K562 (cell line): Measurements from ENCODE around the gene ZNRF1. TPM values are rescaled to one million over a fixed set of nuclear protein-coding genes. Genes with fewer than 3 reads are reported as not detected.
A peak's percentile ranks its signal among the peaks of the same experiment; 100 is the strongest.

Experiments used
- BCL6 ChIP-seq: fragments of 250-450 bp; sonication (Bioruptor Pico); IDR thresholded peaks from 2 replicates; pipeline ENCODE4 v1.4.0; 2020
- CBFB ChIP-seq: sonication (generic); formaldehyde crosslinking; IDR thresholded peaks from 2 replicates; pipeline ENCODE4 v1.4.0; 2020; ENCODE audit warnings: mild to moderate bottlenecking, missing genetic modification reagents
- CREB1 ChIP-seq, 2 experiments: sonication (generic) in 1 of 2; formaldehyde crosslinking in 1 of 2; IDR thresholded peaks; 2 replicates each; pipeline versions ENCODE4 v1.6.1 to v1.8.0; 2012 to 2022; ENCODE audit warnings: inconsistent platforms in 1 of 2, mild to moderate bottlenecking in 1 of 2, missing genetic modification reagents in 1 of 2, moderate library complexity in 1 of 2
- DNMT1 ChIP-seq: fragments of 450-650 bp; IDR thresholded peaks from 2 replicates; pipeline ENCODE4 v1.6.1; 2016; ENCODE audit warnings: antibody characterized with exemption, mild to moderate bottlenecking
- FOXK2 ChIP-seq, 2 experiments: fragments of 450-650 bp; IDR thresholded peaks in 1 of 2; conservative IDR thresholded peaks in 1 of 2; 2 replicates each; pipeline ENCODE4 v1.6.1; 2016; ENCODE audit warnings: low read depth in 2 of 2, mild to moderate bottlenecking in 1 of 2
- HSF4 ChIP-seq: fragments of 250-450 bp; sonication (Bioruptor Pico); IDR thresholded peaks from 2 replicates; pipeline ENCODE4 v2.1.2; 2022; ENCODE audit warnings: mild to moderate bottlenecking, moderate library complexity, borderline replicate concordance
- KLF10 ChIP-seq: fragments of 250-450 bp; sonication (Bioruptor Pico); IDR thresholded peaks from 2 replicates; pipeline ENCODE4 v1.6.1; 2021; ENCODE audit warnings: matching md5 sums
- KLF16 ChIP-seq: IDR thresholded peaks from 2 replicates; pipeline ENCODE4 v1.6.1; 2016; ENCODE audit warnings: antibody characterized with exemption
- MAFG ChIP-seq: fragments of 450-650 bp; conservative IDR thresholded peaks from 2 replicates; pipeline ENCODE4 v1.6.1; 2016; ENCODE audit warnings: missing genetic modification characterization, missing compliant biosample characterization
- MYC ChIP-seq, 2 experiments: fragments of 250-450 bp in 1 of 2; sonication (Bioruptor Pico) in 1 of 2; IDR thresholded peaks; 2 replicates each; pipeline versions ENCODE4 v1.5.1 to v1.6.1; 2012 to 2021; ENCODE audit warnings: low read depth in 2 of 2, borderline replicate concordance in 1 of 2, improper control_type of control experiment in 1 of 2, low read length in 1 of 2, mild to moderate bottlenecking in 1 of 2, moderate library complexity in 1 of 2
- MYNN ChIP-seq, 2 experiments: sonication (generic); formaldehyde crosslinking in 1 of 2; IDR thresholded peaks; 2 replicates each; pipeline versions ENCODE4 v1.5.0 to v1.6.1; 2016 to 2020; ENCODE audit warnings: antibody characterized with exemption in 1 of 2, missing genetic modification reagents in 1 of 2
- NEUROD1 ChIP-seq: fragments of 150-350 bp; IDR thresholded peaks from 2 replicates; pipeline ENCODE4 v1.6.1; 2014; ENCODE audit warnings: borderline replicate concordance, low read length, low read depth; ENCODE audit not compliant: partially characterized antibody
- NFIX ChIP-seq: fragments of 250-450 bp; sonication (Bioruptor Pico); IDR thresholded peaks from 2 replicates; pipeline ENCODE4 v1.4.0; 2020; ENCODE audit warnings: low read depth, mild to moderate bottlenecking, moderate library complexity
- OTX1 ChIP-seq: fragments of 450-650 bp; formaldehyde crosslinking; IDR thresholded peaks from 2 replicates; pipeline ENCODE4 v1.4.0; 2022; ENCODE audit warnings: mild to moderate bottlenecking
- RUNX1 ChIP-seq: sonication (generic); IDR thresholded peaks from 2 replicates; pipeline ENCODE4 v1.6.1; 2016; ENCODE audit warnings: antibody characterized with exemption, low read depth
- SLC30A9 ChIP-seq: fragments of 250-450 bp; sonication (Bioruptor Pico); IDR thresholded peaks from 2 replicates; pipeline ENCODE4 v1.8.0; 2022; ENCODE audit warnings: mild to moderate bottlenecking, moderate library complexity
- SNRNP70 ChIP-seq: fragments of 200-400 bp; formaldehyde crosslinking; optimal IDR thresholded peaks from 2 replicates; pipeline ENCODE3; 2017; ENCODE audit warnings: low read depth, low read length
- TCF7L2 ChIP-seq: fragments of 150-350 bp; IDR thresholded peaks from 2 replicates; pipeline ENCODE4 v1.6.1; 2016; ENCODE audit warnings: low read depth, mild to moderate bottlenecking, low read length, moderate library complexity
- ZNF707 ChIP-seq: fragments of 250-450 bp; sonication (Bioruptor Pico); conservative IDR thresholded peaks from 2 replicates; pipeline ENCODE4 v1.8.0; 2022; ENCODE audit warnings: inconsistent platforms, mild to moderate bottlenecking, moderate library complexity
- polyA plus RNA-seq, 8 experiments: library from polyadenylated mRNA; depleted of rRNA in 4 of 8; stranded (reverse) in 5 of 8; unstranded in 3 of 8; fragments of >200 nt; fragmentation: Nextera tagmentation in 2 of 8; fragmentation: Illumina TruSeq in 1 of 8; extraction: Ambion mirVana in 2 of 8; extraction: Trizol in 1 of 8; gene quantifications; 2 replicates each; pipeline versions ENCODE4 v1.2.1 to v1.2.3, GENCODE V29; 2011 to 2014; ENCODE audit warnings: inconsistent platforms in 1 of 8, missing spikeins in 1 of 8
- total RNA-seq, 7 experiments: library from RNA; depleted of rRNA in 6 of 7; stranded (reverse); fragments of >200 nt in 6 of 7; fragmentation: Illumina TruSeq in 2 of 7; extraction: Trizol in 2 of 7; gene quantifications; 2 replicates each; pipeline versions ENCODE4 v1.2.1 to v1.2.3, GENCODE V29; 2011 to 2021; ENCODE audit warnings: low replicate concordance in 1 of 7
- TF ChIP-seq, protein P1 (sequence below): fragments of 450-650 bp; IDR thresholded peaks from 2 replicates; pipeline ENCODE4 v1.6.1; 2016
- TF ChIP-seq, protein P2 (sequence below): sonication (generic); formaldehyde crosslinking; IDR thresholded peaks from 2 replicates; pipeline ENCODE4 v1.8.0; 2023; ENCODE audit warnings: mild to moderate bottlenecking, missing genetic modification reagents
- TF ChIP-seq, protein P3 (sequence below), 3 experiments: fragments of 200-800 bp in 1 of 3; fragments of 250-450 bp in 1 of 3; fragments of 450-650 bp in 1 of 3; sonication (Bioruptor Pico) in 1 of 3; sonication (Bioruptor generic) in 1 of 3; formaldehyde crosslinking in 1 of 3; IDR thresholded peaks; 2 replicates each; pipeline versions ENCODE4 v1.6.1 to v1.8.0; 2016 to 2022; ENCODE audit warnings: mild to moderate bottlenecking in 2 of 3, missing genetic modification characterization in 2 of 3, missing compliant biosample characterization in 1 of 3, moderate library complexity in 1 of 3

The ZNRF1 gene
- total and polyA plus RNA-seq, 9 of the 15 experiments (the other 6 are each of a cell fraction or from before 2014, with no cell fraction given): 9.5 to 37.7 (median 20.0) TPM

DNA sequence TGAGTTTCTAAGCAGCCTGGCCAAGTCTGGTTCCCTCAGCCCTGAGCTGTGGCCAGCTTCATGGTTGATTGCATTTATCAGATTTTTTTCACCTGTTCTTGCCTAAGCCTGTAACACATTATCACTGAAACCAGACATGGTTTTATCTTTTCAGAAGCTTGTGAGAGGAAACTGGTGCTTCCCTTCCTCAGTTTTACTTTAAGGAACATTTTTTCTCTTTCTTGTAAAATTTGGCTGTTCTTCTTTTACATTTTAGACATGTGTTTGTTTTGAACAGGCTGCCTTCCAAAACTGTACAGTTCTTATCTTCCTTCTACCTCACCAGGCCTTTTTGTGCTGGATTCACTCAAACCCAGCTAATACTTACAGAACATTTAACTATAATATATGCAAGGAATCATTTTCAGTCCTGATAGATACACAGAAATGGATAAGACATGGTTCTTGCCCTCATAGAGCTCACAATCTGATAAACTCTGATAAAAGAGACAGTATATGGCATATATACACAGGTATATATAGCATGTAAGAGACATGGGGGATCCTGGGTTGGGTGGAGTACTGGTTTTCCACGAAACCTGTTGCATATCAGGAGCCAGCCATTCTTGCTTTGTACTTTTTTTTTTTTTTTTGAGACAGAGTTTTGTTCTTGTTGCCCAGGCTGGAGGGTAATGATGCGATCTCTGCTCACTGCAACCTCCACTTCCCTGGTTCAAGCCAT lies 44.5 kb downstream of the ZNRF1 start (continued):
- peak; percentile 34 to 50; a peak in 1 of 4 replicates for TF ChIP-seq FOXK2 (conservative IDR thresholded peaks at IDR 0.05 in 1 of 2, IDR thresholded peaks at IDR 0.05 in 1 of 2; ENCODE audit: low read depth in 2 of 2)
- peak; percentile 88 for TF ChIP-seq NEUROD1
- no peak for TF ChIP-seq MAFG
- no peak for TF ChIP-seq CBFB (CRISPR knock-in tag)
- TF ChIP-seq, protein P1, sequence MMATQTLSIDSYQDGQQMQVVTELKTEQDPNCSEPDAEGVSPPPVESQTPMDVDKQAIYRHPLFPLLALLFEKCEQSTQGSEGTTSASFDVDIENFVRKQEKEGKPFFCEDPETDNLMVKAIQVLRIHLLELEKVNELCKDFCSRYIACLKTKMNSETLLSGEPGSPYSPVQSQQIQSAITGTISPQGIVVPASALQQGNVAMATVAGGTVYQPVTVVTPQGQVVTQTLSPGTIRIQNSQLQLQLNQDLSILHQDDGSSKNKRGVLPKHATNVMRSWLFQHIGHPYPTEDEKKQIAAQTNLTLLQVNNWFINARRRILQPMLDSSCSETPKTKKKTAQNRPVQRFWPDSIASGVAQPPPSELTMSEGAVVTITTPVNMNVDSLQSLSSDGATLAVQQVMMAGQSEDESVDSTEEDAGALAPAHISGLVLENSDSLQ: no peak
- TF ChIP-seq MYC (IDR thresholded peaks at IDR 0.05; ENCODE audit: low read depth, low read length): peak; percentile 57
- no peak for TF ChIP-seq MYC (CRISPR knock-in tag; IDR thresholded peaks at IDR 0.05; ENCODE audit: borderline replicate concordance, low read depth)
- TF ChIP-seq CREB1 (IDR thresholded peaks at IDR 0.05): peak; percentile 56; the same call in 1 of the 2 replicates
- no peak for TF ChIP-seq CREB1 (CRISPR knock-in tag; IDR thresholded peaks at IDR 0.05)
- peak; percentile 66; the same call in 1 of the 2 replicates for TF ChIP-seq MYNN (IDR thresholded peaks at IDR 0.05)
- no peak for TF ChIP-seq MYNN (CRISPR knock-in tag; IDR thresholded peaks at IDR 0.05)
- no peak for TF ChIP-seq KLF10 (CRISPR knock-in tag)
- no peak for TF ChIP-seq TCF7L2
- TF ChIP-seq, protein P2, sequence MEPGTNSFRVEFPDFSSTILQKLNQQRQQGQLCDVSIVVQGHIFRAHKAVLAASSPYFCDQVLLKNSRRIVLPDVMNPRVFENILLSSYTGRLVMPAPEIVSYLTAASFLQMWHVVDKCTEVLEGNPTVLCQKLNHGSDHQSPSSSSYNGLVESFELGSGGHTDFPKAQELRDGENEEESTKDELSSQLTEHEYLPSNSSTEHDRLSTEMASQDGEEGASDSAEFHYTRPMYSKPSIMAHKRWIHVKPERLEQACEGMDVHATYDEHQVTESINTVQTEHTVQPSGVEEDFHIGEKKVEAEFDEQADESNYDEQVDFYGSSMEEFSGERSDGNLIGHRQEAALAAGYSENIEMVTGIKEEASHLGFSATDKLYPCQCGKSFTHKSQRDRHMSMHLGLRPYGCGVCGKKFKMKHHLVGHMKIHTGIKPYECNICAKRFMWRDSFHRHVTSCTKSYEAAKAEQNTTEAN (CRISPR knock-in tag): no peak
- no peak for TF ChIP-seq DNMT1
- no peak for TF ChIP-seq ZNF707
- TF ChIP-seq HSF4 (CRISPR knock-in tag): no peak
- no peak for TF ChIP-seq SNRNP70
- peak; percentile 96 for TF ChIP-seq KLF16
- TF ChIP-seq SLC30A9 (CRISPR knock-in tag): no peak
- no peak for TF ChIP-seq RUNX1
- no peak for TF ChIP-seq NFIX (CRISPR knock-in tag)
- TF ChIP-seq BCL6 (CRISPR knock-in tag): no peak
- no peak for TF ChIP-seq OTX1 (CRISPR knock-in tag)
- TF ChIP-seq, protein P3, sequence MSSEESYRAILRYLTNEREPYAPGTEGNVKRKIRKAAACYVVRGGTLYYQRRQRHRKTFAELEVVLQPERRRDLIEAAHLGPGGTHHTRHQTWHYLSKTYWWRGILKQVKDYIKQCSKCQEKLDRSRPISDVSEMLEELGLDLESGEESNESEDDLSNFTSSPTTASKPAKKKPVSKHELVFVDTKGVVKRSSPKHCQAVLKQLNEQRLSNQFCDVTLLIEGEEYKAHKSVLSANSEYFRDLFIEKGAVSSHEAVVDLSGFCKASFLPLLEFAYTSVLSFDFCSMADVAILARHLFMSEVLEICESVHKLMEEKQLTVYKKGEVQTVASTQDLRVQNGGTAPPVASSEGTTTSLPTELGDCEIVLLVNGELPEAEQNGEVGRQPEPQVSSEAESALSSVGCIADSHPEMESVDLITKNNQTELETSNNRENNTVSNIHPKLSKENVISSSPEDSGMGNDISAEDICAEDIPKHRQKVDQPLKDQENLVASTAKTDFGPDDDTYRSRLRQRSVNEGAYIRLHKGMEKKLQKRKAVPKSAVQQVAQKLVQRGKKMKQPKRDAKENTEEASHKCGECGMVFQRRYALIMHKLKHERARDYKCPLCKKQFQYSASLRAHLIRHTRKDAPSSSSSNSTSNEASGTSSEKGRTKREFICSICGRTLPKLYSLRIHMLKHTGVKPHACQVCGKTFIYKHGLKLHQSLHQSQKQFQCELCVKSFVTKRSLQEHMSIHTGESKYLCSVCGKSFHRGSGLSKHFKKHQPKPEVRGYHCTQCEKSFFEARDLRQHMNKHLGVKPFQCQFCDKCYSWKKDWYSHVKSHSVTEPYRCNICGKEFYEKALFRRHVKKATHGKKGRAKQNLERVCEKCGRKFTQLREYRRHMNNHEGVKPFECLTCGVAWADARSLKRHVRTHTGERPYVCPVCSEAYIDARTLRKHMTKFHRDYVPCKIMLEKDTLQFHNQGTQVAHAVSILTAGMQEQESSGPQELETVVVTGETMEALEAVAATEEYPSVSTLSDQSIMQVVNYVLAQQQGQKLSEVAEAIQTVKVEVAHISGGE (CRISPR knock-in tag; IDR thresholded peaks at IDR 0.05): peak in 1 of 3 experiments; percentile 61; a peak in 2 of 6 replicates
